HFFc6 (cell line): ENCODE measurements around the gene TCF7L1. TPM values are rescaled to one million over a fixed set of nuclear protein-coding genes. Genes with fewer than 3 reads are reported as not detected.
A peak's percentile ranks its signal among the peaks of the same experiment; 100 is the strongest.

ENCODE experiments used
- DNase-seq: peaks from one replicate; pipeline ENCODE4 v3.0.0-alpha.2; 2018
- H3K27ac Mint-ChIP-seq: 2 replicates; pipeline ENCODE4 v1.8.0; 2020; ENCODE audit warnings: mild to moderate bottlenecking, mixed read lengths
- H3K27me3 Mint-ChIP-seq: 2 replicates; pipeline ENCODE4 v1.8.0; 2021; ENCODE audit warnings: mild to moderate bottlenecking, moderate library complexity, mixed read lengths; ENCODE audit not compliant: insufficient read depth
- H3K36me3 Mint-ChIP-seq: 2 replicates; pipeline ENCODE4 v1.8.0; 2021; ENCODE audit warnings: low read depth, mixed read lengths
- H3K4me1 Mint-ChIP-seq: 2 replicates; pipeline ENCODE4 v1.8.0; 2020; ENCODE audit warnings: low read depth, mixed read lengths
- H3K4me3 Mint-ChIP-seq: 2 replicates; pipeline ENCODE4 v1.8.0; 2020; ENCODE audit warnings: mild to moderate bottlenecking, moderate library complexity, mixed read lengths
- H3K9me3 Mint-ChIP-seq: 2 replicates; pipeline ENCODE4 v1.8.0; 2020; ENCODE audit warnings: mild to moderate bottlenecking, mixed read lengths
- CTCF ChIP-seq: fragments of 200-600 bp; sonication (generic); IDR thresholded peaks from 2 replicates; pipeline ENCODE4 v1.5.0; 2021; ENCODE audit warnings: antibody characterized with exemption, mild to moderate bottlenecking
- total RNA-seq, 6 experiments: library from RNA; stranded (reverse); fragmentation: NEBNext Ultra II Directional; extraction: Animal tissue kit (Norgen Biotek cat#: 25700); gene quantifications; 2 replicates in 1 of 6; 3 replicates in 5 of 6; pipeline ENCODE4 v1.2.3, GENCODE V29; 2021

TCF7L1 gene
- total RNA-seq, 6 experiments from 2014 or later = 2.6 to 10.3 (median 9.4) TPM

DNA sequence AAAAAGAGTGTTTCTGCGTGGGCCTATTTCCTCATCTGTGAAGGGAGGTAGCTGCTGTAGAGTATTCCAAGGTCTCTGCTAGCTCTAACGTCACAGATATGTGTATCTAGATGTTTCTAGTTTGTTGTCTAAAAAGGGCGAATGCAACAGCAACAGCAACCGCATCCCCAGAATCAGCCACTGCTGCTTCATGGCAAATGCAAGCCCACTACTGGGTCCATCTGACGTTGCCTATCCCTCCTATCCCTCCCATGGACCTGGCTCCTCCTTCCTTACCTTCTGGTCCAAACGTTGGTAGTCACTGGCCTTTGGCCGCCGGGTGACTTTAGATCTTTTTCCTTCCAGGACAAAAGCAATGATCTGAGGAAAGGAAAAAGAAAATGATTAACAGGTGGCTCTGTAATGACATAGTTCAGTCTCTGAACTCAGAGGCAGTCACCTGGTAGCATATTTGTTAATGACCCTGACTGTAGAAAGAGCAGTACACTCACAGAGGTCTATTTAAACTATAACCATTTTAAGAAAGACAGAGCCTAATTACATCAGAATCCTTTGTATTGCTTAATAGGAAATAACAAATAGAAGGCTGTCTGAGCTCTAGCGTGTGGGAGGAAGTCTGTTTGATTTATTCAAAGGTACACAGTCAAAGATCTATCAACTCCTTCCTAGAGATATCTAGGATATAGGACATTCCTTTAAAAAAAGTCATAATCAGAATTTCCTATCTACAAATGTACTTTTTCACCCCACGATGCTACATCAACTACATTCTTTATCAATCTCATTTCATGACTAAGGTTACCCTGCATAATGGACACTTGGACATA is 191.7 kb downstream of the TCF7L1 start:
- Mint-ChIP-seq H3K4me1 (peaks cover 73% of the 10 kb centered on the region), H3K27me3 (peaks cover 3% of the 10 kb centered on the region; the same call in 1 of the 2 replicates), H3K4me3 (peak overlapping the region; percentile 93), H3K27ac (peak overlapping the region; percentile 49), H3K36me3 (peaks cover 67% of the 10 kb centered on the region), H3K9me3 (no peaks in the 10 kb centered on the region)
- DNase-seq = no peak
- no peak for TF ChIP-seq CTCF

DNA sequence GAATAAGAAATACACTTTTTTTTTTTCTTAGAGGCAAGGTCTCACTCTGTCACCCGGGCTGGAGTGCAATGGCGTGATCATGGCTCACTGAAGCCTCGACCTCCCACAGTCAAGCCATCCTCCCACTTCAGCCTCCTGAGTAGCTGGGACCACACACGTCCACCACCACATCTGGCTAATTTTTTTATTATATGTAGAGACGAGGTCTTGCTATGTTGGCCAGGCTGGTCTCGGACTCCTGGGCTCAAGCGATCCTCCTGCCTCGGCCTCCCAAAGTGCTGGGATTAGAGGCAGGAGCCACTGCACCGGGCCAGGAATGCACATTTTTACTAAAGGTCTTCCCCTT is 192.2 kb downstream of the TCF7L1 start:
- no peak for TF ChIP-seq CTCF
- H3K4me3 Mint-ChIP-seq = peak overlapping the region; percentile 93
- no peak for DNase-seq
- peak overlapping the region; percentile 49 for H3K27ac Mint-ChIP-seq
- H3K9me3 Mint-ChIP-seq = no peaks in the 10 kb centered on the region
- peaks cover 3% of the 10 kb centered on the region; the same call in 1 of the 2 replicates for H3K27me3 Mint-ChIP-seq
- peaks cover 61% of the 10 kb centered on the region for H3K36me3 Mint-ChIP-seq
- H3K4me1 Mint-ChIP-seq = peaks cover 67% of the 10 kb centered on the region

GRCh38 chr2:85326406-85327159 is 193.4 kb downstream of the TCF7L1 start:
- peaks cover 3% of the 10 kb centered on the region; the same call in 1 of the 2 replicates for H3K27me3 Mint-ChIP-seq
- H3K36me3 Mint-ChIP-seq = peaks cover 51% of the 10 kb centered on the region
- no peak for DNase-seq
- no peak for TF ChIP-seq CTCF
- H3K4me3 Mint-ChIP-seq = peak overlapping the region; percentile 93
- no peaks in the 10 kb centered on the region for H3K9me3 Mint-ChIP-seq
- H3K4me1 Mint-ChIP-seq = peaks cover 56% of the 10 kb centered on the region
- H3K27ac Mint-ChIP-seq = peak overlapping the region; percentile 94

DNA sequence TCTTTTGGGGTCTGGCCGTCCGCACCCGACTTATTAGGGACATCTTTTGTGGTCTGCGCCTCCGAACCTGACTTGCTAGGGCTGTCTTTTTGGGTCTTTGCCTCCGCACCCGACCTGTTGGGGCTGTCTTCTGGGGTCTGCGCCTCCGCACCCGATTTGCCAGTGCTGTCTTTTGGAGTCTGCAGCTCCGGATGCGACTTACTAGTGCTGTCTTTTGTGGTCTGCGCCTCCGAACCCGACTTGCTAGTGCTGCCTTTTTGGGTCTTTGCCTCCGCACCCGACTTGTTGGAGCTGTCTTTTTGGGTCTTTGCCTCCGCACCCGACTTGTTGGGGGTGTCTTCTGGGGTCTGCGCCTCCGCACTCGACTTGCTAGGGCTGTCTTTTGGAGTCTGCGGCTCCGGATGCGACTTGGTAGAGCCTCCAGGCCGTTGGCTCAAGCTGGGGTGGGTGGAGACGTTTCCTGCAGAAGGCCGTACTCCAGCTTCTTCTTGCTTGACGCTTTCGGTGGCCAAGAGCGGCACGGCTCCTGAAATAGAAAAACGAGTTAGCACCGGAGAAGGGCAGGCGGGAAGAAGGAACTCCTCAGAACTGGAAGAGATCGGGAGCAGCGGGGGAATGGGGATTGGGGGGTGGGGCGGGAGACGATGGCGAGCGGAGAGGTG is 194.1 kb downstream of the TCF7L1 start:
- Mint-ChIP-seq H3K9me3 (no peaks in the 10 kb centered on the region), H3K4me3 (peak overlapping the region; percentile 93), H3K27ac (peak overlapping the region; percentile 94), H3K27me3 (peaks cover 3% of the 10 kb centered on the region; the same call in 1 of the 2 replicates), H3K4me1 (peaks cover 50% of the 10 kb centered on the region), H3K36me3 (peaks cover 45% of the 10 kb centered on the region)
- peak; percentile 36 for DNase-seq
- TF ChIP-seq CTCF = no peak

DNA sequence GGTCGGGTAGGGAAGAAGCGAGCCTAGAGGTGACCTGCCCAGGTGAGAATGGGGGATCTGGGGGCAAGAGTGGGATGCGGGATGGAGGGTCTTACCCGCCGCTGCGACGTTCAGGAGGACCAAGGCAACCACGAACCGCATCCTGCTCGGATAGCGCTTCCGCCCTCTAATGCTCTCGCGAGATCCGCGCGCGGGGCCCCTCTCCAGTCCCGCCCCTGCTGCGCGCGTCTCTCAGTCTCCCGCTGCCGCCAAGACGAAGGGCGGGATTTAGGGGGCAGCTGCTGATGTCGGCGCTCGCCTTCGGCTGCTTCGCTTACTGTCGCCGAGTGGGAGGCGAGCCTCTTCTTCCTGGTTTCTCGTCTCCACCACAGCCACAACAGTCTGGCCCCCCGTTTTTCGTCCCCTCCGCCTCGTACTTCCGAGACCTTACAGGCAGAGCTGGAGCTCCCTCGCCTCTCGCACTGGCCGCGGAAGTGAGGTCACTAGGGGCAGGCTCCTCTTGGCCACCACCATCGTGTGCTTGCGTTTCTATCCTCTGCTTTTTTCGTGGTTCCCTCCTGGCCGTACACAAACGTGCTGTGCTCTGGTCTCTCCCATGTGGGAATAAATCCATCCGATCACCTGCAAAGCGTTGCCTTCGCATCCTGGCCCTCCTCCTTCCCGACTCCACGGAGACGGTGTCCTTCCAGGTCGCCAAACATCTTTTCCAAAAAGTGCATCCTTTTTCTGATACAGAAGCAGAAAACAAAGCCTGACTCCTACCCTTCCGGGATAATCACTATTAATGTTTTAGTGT is 194.8 kb downstream of the TCF7L1 start, which contains the start of gene TGOLN2:
Gene TGOLN2 (minus strand): TSS at position 168 of the 796 bp plus-strand sequence. CDS start 27 bp downstream, at position 141.
- peak within 1 kb of the TSS; percentile 94 for H3K27ac Mint-ChIP-seq
- H3K9me3 Mint-ChIP-seq = no peaks in the 10 kb centered on the region
- peaks cover 3% of the 10 kb centered on the region; the same call in 1 of the 2 replicates for H3K27me3 Mint-ChIP-seq
- H3K4me1 Mint-ChIP-seq = peaks cover 43% of the 10 kb centered on the region
- peak; percentile 81 for DNase-seq
- peak within 1 kb of the TSS; percentile 93 for H3K4me3 Mint-ChIP-seq
- H3K36me3 Mint-ChIP-seq = peaks cover 39% of the 10 kb centered on the region
- TF ChIP-seq CTCF = peak; percentile 37
